LHCN-M2 (cell line): ENCODE results near the gene MGMT. TPM values are rescaled to one million over a fixed set of nuclear protein-coding genes. Genes with fewer than 3 reads are reported as not detected.

Source experiments
- DNase-seq: peaks from one replicate; pipeline ENCODE4 v3.0.0-alpha.2; 2012; ENCODE audit warnings: low read depth
- total RNA-seq: library from RNA; depleted of rRNA; stranded (reverse); fragments of >200 nt; gene quantifications from 2 replicates; pipeline ENCODE4 v1.2.3, GENCODE V29; 2014

MGMT gene
- total RNA-seq, 1 experiment from 2014 or later: 33.2 TPM

DNA sequence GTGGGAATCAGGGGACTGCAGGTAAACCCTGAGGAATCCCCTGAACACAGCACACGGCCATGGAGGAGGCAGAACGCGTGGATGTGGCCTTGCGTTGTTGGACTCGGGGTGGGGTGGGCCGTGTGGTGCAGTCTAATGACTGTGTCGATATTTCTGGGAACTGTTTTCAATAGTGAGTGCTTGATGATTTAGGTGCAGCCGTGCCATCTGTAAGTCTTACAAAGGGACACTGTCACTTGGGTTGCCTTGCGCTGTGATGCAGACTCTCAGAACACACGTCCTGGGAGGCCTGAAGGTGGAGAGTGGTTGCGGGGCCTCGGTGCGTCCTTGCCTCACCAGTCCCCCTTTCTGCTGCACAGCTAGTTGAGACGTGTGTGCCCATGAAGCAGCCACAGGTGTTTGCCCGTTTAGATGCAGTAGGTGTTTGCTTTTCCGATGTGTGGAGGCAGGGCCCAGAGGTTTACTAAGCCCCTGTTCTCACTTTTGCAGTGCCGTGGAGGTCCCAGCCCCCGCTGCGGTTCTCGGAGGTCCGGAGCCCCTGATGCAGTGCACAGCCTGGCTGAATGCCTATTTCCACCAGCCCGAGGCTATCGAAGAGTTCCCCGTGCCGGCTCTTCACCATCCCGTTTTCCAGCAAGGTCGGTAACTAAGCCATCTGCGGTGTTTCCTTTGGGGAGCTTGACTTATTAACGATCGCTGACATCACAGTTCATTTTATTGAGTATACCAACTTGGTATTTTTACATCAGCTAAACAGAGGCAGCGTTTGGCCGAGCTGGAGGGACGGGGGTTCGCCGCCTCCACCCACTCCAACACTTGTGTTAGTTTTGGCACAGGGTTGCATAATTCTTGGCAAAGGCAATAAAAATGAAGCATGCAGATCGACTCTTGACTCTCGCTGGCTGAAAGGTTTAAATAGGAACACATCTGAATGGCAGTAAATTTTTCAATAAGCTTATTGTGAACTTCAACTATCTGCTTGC, 240.7 kb downstream of the MGMT start:
- DNase-seq: peak; percentile 26

DNA sequence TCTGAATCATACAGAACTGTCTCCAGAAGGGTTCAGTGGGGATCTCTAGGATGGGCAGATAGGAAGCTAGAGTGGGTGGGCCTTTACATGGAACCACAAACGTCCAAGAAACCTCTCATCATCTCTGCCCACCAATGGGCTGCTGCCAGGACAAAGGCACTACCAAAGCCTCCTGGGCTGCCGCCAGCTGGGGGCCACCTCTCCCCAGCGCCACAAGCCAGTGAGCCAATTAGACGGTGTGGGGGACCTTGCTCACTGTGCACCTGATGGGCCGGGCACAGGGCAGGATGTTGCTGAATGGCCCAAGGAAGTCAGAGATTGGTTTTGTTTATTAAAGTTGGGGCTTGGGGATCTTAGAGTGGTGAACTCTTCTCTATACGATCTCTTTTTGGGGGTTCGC, 242.1 kb downstream of the MGMT start:
- no peak for DNase-seq

DNA sequence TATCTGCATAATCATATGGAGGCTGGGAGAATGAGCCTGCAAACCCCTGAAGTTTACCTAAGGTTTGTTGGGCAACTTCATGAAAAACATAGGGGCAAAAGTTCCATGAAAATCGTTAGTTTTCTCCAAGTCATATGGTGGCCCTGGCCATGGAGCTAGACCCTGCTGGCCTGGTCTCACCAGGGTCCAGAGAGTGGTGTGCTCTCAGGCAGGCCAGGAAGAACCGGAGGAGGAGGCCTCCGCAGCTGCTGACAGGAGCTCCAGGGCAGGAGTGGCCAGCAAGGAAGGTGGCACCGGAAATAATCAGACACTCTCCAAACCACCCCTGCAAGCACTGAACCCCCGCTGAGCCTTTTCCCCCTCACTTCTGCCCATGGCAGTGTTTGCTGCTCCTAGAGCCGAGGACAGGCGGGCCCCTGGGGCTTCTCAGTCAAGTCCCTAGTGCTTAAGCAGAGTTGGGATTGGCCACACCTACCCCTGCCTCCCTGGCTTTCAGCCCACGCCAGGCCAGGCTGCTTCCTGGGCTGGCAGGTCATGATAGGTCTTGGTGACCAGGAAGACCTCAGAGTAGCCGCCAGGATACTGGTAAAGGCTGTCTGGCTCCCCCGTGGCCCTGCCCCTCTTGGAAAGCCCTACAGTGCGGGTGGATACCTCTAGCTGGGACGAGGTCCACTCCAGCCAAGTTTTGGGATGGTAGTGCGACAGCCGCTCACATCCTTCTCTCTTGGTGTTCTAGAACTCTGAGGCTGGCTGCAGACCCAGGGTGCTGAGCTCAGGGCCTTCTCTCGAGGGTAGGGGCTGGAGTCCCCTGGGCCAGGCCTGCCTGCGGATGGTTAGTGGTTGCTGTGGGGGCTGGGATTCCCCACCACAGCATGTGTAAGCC, 242.8 kb downstream of the MGMT start:
- no peak for DNase-seq

DNA sequence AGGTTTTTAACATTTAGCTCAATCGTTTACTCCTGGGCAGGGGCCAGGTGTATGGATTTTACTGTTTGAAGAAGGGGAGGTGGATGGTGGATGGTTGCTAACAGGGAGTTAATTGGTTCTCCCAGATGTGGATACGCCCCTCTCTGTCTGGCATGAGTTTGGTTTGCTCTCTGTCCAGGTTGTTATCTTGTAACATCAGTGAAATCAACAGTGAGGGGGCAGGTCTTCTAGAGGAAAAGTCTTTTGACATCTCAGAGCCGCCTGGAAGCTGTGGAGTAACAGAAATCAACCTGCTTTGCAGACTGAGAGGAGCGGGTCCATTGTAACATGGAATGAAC, 243.4 kb downstream of the MGMT start:
- DNase-seq: no peak

DNA sequence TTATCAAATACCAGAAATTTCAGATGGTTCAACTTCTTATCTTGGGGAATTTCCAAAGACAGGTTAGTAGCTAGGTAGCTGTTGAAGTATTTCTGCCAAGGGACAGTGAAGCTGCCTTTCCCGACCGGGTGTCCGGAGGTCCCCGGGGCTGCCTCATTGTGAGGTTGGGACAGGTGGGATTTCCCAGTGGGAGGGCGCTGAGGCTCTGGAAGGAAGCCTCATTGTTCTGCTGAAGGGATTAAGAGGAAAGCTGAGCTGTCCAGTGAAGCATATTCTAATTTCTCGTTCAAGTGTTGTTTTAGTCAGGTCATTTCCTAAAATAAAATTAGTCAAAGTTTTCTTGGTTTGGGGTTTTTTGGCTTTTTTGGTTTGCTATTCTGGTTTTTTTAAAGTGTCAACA, 244.2 kb downstream of the MGMT start:
- no peak for DNase-seq

DNA sequence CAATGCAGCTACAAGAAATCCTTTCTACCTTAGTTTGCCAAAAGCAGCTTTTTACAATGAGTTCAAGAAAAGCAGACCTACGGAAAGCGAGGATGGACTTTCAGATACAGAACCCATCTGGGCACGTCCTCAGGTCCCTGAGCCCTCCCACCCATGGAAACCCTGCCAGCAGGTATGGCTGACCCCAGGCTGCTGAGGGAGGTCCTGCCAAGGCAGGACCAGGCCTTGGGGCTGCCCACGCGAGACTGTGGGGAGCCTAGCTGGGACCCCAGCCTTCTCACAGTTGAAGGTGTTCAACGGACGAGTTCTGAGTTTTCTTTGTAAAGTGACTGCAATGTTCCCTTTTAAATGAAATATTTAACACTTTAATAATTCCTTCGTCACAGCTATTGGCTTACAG, 245.0 kb downstream of the MGMT start:
- DNase-seq: no peak

DNA sequence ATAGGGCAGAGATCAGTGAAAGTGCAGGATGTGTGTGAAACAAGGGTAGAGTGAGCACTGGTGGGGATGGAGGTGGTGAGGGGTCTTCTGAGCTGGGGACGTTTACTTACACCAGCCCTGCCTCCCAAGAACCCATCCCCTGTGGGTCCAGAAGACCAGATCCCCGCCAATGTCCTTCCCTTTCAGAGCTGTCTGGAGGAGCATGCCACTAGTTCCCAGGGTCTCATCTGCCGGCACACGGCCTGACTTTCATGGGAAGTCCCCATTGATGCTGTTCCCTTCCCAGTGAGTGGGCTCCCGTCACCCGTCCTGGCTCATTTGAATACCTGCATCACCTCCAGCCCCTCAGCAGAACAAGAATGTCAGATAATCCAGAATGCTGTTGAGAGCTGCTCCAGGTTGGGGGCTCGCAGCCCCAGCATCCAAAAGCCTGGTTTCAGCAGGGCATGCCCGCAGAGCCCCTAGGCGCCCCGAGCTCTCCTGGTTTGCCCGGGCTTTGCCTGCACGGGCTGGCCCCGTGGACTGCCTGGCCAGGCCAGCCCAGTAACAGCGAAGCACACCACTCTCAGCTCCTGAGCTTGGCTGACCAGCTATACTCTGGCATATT, 246.7 kb downstream of the MGMT start:
- DNase-seq: no peak

DNA sequence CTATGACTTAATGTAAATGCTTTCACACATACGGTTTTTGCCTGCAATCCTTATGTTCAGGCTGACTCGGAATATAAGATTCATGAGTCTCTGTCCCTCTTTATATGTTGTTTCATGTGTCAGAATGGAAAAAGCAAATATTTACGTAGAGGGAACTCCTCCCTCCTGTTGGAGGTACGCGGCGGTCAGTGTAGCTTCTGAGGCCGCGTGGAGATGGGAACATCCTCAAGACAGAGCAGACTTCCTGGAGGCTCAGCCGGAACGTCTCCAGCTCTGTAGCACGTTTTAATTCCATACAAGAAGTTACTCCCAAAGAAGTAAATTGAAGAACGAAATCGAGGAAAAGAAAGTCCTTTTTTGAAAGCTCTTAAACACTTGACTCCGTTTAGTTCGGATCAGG, 248.8 kb downstream of the MGMT start:
- no peak for DNase-seq

DNA sequence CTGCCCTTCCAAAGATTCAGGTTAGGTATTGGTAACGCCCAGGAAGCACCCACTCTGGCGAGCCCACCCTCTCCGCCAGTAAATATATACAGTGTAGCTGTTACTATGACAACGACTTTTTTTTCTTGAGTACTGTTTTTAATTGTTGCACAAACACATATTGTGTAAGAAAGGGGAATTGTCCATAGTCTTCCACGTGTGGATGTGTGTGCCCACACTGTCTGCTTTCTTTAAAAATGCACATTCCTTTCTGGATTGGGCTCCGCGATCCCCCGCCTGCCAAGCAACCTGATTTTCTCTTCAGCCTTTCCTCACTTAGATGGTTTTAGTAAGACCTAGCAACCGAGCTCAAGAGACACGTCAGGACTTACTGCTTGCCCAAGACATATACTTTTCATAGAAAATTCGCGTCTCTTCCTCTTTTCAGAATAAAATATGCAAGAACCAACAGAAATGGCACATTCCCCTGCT, 249.2 kb downstream of the MGMT start:
- no peak for DNase-seq

DNA sequence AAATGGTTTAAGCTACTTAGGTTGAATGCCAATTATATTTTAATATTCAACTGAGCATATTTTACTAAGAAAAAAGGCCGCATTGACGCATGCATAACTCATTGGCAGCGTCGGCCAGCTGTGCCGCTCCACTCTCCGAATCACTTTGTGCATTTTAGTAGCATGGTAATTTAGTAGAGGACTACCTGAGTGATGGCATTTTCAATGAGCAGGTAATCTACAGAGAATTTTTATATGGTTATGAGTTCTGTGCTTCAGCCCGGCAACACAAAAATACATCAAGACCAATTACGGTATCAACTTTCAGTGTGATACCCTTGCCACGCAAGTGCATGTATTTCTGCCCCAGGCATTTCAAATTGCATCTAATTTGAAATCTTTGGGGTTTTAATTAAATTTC, 249.8 kb downstream of the MGMT start:
- DNase-seq: no peak

DNA sequence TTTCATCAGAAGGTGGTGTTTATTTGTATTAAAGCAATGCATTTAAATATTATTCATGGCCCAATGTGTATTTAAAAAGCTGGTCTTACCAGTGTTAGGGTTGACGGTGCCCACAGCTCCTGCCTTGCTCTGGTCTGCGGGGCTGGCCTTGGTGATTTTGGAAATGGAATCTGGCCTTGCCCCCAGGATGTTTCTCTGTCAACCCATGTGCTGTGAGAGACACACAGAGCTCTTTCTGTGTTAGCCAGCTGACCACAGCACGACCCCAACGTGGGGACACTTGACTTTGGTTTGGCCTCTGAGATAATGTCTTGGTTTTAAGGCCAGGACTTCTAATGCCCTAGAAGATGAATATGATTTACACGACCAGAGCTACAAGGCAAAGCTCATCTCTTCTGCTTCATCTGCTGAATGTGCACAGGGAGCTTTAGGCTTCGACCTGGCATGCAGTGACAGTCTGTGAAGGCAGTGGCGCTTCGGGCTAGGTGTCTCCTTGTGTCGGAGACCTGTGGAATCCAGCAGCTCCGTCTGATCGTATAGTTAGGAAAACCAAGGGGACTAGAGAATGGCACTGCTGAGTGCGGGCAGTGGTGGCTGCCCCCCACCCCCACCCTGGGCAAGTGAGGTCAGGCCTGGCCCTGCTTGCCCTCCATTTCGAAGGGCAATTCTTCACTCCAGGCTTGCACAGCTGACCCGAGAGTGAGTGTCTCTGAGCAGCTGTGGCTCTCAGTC, 250.9 kb downstream of the MGMT start:
- no peak for DNase-seq

DNA sequence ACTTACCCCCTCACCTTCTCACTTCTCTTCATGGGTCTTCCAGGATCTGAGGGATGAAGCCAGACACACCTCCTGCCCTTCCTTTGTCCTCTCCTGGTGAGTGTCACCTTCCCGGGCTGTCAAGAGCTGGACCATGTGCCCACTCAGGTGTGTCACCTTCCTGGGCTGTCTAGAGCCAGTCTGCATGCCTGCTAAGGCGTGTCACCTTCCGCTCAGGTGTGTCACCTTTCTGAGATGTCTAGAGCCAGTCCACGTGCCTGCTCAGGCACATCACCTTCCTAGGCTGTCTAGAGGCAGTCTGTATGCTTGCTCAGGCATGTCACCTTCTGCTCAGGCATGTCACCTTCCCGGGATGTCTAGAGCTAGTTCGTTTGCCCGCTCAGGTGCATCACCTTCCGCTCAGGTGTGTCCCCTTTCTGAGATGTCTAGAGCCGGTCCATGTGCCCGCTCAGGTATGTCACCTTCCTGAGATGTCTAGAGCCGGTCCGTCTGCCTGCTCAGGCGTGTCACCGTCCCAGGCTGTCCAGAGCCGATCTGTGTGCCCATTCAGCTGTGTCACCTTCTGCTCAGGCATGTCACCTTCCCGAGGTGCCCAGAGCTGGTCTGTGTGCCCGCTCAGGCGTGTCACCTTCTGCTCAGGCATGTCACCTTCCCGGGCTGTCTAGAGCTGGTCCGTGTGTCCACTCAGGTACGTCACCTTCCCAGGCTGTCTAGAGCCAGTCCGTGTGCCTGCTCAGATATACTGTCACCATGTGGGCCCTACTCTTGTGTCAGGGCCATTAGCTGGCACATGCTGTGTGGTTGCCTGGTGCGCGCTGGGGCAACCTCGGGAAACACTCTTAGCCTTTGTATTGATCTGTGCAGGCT, 251.7 kb downstream of the MGMT start:
- no peak for DNase-seq

DNA sequence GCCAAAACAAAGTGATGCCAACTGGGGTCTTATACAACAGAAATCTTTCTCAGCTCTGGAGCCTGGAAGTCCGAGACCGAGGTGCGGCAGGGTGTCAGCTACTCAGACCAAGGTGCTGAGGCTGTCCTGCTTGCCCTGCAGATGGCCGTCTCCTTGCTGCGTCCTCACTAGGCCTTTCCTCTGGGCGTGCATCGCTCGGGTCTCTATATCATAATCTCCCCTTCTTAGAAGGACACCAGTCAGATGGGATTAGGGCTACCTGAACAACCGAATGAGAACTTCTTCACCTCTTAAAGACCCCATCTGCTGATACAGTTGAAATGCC, 252.3 kb downstream of the MGMT start:
- no peak for DNase-seq

DNA sequence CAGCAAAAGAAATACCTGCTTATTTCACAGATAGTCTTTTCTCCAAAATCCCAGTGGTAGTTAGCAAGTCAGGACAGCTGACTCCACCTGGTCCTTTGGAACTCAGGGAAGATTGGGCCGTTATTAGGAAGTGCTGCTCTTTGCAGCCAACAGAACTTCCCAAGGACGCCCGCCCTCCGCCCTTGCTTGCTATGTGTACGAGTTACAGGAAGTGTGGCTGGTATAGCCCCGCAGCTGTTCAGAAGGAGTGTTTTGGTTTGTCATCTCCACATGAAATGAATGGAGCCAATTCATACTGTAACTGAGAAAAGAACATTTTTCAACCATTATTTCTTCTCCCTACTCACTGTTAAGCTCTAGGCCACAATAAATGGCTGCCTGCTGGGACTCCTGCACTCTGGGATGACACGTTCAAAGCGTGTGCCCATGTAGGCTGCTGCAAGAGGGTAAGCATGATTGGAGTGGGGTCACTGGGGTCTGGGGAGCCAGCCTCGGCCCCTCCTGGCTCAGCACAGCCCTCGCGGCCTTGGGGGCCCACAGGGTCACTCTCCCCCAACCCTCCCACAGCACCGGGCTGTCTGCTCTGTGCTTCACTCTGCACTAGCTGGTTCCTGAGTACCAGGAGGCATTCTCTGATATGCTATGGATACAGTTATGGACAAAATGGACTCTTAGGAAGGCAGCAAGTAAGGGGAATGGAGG, 253.0 kb downstream of the MGMT start:
- DNase-seq: no peak

DNA sequence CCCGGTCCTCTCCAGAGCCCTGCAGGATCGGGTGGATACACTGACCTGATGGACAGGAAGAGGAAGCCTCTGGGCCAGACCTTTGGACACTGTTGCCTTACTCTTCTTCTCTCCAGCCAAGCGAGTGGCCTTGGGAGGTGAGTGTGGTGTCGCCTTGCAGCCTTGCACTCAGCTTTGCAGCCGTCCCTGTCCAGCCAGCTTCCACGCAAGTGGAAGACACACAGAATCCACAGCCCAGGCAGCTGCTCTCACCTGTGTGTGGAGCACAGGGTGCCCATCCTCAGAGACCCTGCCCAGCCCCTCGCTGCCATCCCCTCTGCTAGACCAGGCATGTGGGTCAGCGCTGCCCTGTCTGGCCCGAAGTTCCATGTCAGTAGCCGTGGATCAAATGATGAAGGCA, 258.0 kb downstream of the MGMT start:
- DNase-seq: no peak

DNA sequence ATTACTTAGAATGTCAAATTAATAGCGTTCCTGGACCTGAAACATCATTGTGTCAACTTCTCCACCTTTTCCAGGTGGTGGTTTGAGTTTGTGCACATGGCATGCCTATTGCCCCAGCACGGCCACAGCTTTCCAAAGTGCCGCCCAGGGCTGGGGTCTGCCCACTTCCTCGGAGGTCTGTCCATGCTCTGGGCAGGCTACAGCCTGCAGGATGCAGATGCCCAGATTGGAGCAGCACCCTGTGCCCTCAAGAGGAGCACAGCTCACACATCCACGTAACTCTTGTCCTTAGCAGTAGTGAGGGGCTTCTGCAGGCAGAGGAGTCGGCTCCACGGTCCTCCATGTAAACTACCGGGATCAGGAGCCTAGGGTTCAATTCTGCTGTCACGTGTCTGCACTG, 258.4 kb downstream of the MGMT start:
- DNase-seq: no peak

DNA sequence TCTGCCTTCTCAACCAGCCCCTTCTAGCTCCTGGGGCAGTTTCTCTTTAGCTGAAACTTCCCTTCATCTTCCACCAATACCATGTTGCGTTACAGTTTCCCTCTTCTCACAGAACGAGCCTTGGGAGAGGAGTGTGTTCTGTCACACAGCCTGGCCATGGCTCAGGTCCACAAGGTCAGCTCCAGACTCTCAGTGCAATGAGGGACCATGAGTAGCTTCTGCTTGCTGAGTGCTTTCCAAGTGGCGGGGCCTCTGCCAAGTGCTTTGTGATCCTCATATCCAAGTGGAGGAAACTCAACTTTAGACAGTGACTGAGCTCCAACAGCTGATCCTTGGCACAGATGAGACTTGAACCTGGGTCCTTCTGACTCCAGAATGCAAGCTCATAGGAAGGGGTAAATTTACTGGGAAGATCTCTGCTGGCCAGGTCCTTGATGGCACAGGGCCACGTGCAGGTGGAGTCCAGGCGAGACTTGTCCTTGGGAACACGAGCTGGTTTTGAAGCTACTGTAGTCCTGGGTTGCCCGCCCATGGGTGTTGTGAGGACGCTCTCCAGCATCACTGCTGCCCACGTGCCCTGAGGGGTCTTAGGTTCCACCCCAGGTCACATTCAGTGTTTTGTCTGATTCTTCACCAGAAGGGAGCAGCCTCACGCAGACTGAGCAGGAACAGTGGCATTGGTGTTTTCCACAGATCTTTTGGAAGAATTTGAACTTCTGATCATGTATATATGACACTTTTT, 259.0 kb downstream of the MGMT start:
- DNase-seq: no peak

DNA sequence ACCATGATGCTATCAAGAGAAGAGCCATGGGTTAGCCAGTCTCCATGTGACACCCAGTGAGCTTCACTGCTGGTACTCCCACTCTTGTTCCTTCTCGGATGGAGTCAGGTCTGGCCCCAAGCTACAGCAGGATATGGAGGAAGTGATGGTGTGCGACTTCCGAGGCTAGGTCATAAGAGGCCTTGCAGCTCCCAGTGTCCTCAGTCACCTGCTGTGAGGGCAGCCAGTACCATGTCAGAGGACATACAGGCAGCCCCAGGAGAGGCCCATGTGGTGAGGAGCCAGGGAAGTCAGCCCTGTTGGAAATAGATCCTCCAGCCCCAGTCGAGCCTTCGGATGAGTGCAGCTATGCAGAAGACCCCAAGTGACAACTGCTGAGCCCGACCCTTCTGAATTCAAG, 260.0 kb downstream of the MGMT start:
- no peak for DNase-seq

DNA sequence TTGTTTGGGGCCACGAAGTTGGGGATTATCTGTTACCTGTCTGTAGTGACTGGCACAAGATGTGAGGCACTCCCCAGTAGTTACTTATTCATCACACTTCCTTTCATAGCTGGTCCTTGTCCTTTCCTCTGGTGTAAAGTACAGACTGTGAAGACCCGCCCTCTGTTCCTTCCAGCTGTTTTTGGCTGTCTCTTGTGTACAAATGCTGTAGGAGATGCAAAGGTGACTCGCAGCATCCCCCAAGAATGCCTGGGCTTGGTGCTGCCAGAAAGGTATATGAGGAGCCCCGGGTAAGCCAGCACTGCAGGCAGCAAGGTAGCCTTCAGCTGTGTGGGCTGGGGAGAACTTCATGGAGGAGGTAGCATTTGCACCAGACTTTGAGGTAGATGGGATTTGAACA, 260.5 kb downstream of the MGMT start:
- no peak for DNase-seq
